ENCODE data around the gene UGP2.

Gene UGP2

GRCh38 chr2:63856303-63856603 lies 14.6 kb downstream of the UGP2 start:
- no peak for DNase-seq (ENCODE audit: low spot score)
- no peak for TF ChIP-seq CTCF (IDR thresholded peaks at IDR 0.05; ENCODE audit: extremely low read depth, missing control alignments)

GRCh38 chr2:63858291-63858690 lies 16.6 kb downstream of the UGP2 start:
- DNase-seq (ENCODE audit: low spot score), result no peak
- TF ChIP-seq CTCF (IDR thresholded peaks at IDR 0.05; ENCODE audit: extremely low read depth, missing control alignments), result no peak

GRCh38 chr2:63861220-63861822 lies 19.6 kb downstream of the UGP2 start:
- no peak for TF ChIP-seq CTCF (IDR thresholded peaks at IDR 0.05; ENCODE audit: extremely low read depth, missing control alignments)
- peak; percentile 43 for DNase-seq (ENCODE audit: low spot score)

- no peak for DNase-seq (ENCODE audit: low spot score)
- TF ChIP-seq CTCF (IDR thresholded peaks at IDR 0.05; ENCODE audit: extremely low read depth, missing control alignments), result no peak
Observed at GRCh38 chr2:63862806-63863205, 21.1 kb downstream of the UGP2 start.

- DNase-seq (ENCODE audit: low spot score), result no peak
- TF ChIP-seq CTCF (IDR thresholded peaks at IDR 0.05; ENCODE audit: extremely low read depth, missing control alignments), result no peak
Observed at GRCh38 chr2:63863707-63864106, 22.0 kb downstream of the UGP2 start.

GRCh38 chr2:63865159-63865799 lies 23.6 kb downstream of the UGP2 start:
- no peak for DNase-seq (ENCODE audit: low spot score)
- TF ChIP-seq CTCF (IDR thresholded peaks at IDR 0.05; ENCODE audit: extremely low read depth, missing control alignments), result no peak

GRCh38 chr2:63866009-63866709 lies 24.5 kb downstream of the UGP2 start:
- DNase-seq (ENCODE audit: low spot score), result peak; percentile 22
- TF ChIP-seq CTCF (IDR thresholded peaks at IDR 0.05; ENCODE audit: extremely low read depth, missing control alignments), result no peak

Measured in GM20000 (cell line).